Measurements from ENCODE around the gene KIFC1.
A peak's percentile ranks its signal among the peaks of the same experiment; 100 is the strongest.
"Not testable (repeated sequence)": the region's sequence is repeated elsewhere in the genome, so short reads cannot be mapped to it uniquely, and the experiment has no call there.

Gene KIFC1

GRCh38 chr6:33399881-33400280 is 8.3 kb downstream of the KIFC1 start:
- H3K27me3 ChIP-seq (ENCODE audit: low read depth, low read length); H3K36me3 ChIP-seq (ENCODE audit: control insufficient read depth in 1 of 2, insufficient read depth in 2 of 2, low read length in 2 of 2); H3K27ac ChIP-seq (ENCODE audit: low read length); H3K9me3 ChIP-seq (ENCODE audit: control insufficient read depth in 1 of 2, low read length in 2 of 2); H3K4me3 ChIP-seq (ENCODE audit: low read depth in 1 of 2, low read length in 2 of 2); H3K4me1 ChIP-seq (ENCODE audit: control insufficient read depth in 1 of 2, insufficient read depth in 2 of 2, low read length in 2 of 2): not testable (repeated sequence)

- no peaks in the 10 kb centered on the region for H3K27me3 ChIP-seq (ENCODE audit: low read depth, low read length)
- H3K4me1 ChIP-seq (ENCODE audit: control insufficient read depth in 1 of 2, insufficient read depth in 2 of 2, low read length in 2 of 2): peaks cover 0 to 3% of the 10 kb centered on the region in 2 donors
- no peak overlapping the region for H3K27ac ChIP-seq (ENCODE audit: low read length)
- H3K36me3 ChIP-seq (ENCODE audit: control insufficient read depth in 1 of 2, insufficient read depth in 2 of 2, low read length in 2 of 2): no peaks in the 10 kb centered on the region
- H3K4me3 ChIP-seq (ENCODE audit: low read depth in 1 of 2, low read length in 2 of 2): no peak overlapping the region
- no peaks in the 10 kb centered on the region for H3K9me3 ChIP-seq (ENCODE audit: control insufficient read depth in 1 of 2, low read length in 2 of 2)
These were observed 13.3 kb downstream of the KIFC1 start for GRCh38 chr6:33404884-33405283.

- no peak overlapping the region for H3K4me3 ChIP-seq (ENCODE audit: low read depth in 1 of 2, low read length in 2 of 2)
- H3K36me3 ChIP-seq (ENCODE audit: control insufficient read depth in 1 of 2, insufficient read depth in 2 of 2, low read length in 2 of 2): no peaks in the 10 kb centered on the region
- H3K4me1 ChIP-seq (ENCODE audit: control insufficient read depth in 1 of 2, insufficient read depth in 2 of 2, low read length in 2 of 2): peaks cover 0 to 3% of the 10 kb centered on the region in 2 donors
- H3K9me3 ChIP-seq (ENCODE audit: control insufficient read depth in 1 of 2, low read length in 2 of 2): no peaks in the 10 kb centered on the region
- H3K27ac ChIP-seq (ENCODE audit: low read length): no peak overlapping the region
- no peaks in the 10 kb centered on the region for H3K27me3 ChIP-seq (ENCODE audit: low read depth, low read length)
These were observed 13.8 kb downstream of the KIFC1 start for GRCh38 chr6:33405386-33405940.

GRCh38 chr6:33406126-33406525 is 14.5 kb downstream of the KIFC1 start:
- Histone ChIP-seq H3K9me3 (ENCODE audit: control insufficient read depth in 1 of 2, low read length in 2 of 2) (no peaks in the 10 kb centered on the region), H3K27me3 (ENCODE audit: low read depth, low read length) (no peaks in the 10 kb centered on the region), H3K4me1 (ENCODE audit: control insufficient read depth in 1 of 2, insufficient read depth in 2 of 2, low read length in 2 of 2) (peaks cover 0 to 3% of the 10 kb centered on the region in 2 donors), H3K36me3 (ENCODE audit: control insufficient read depth in 1 of 2, insufficient read depth in 2 of 2, low read length in 2 of 2) (no peaks in the 10 kb centered on the region), H3K27ac (ENCODE audit: low read length) (no peak overlapping the region), H3K4me3 (ENCODE audit: low read depth in 1 of 2, low read length in 2 of 2) (no peak overlapping the region)

- no peaks in the 10 kb centered on the region for H3K27me3 ChIP-seq (ENCODE audit: low read depth, low read length)
- no peaks in the 10 kb centered on the region for H3K9me3 ChIP-seq (ENCODE audit: control insufficient read depth in 1 of 2, low read length in 2 of 2)
- peaks cover 0 to 12% of the 10 kb centered on the region in 2 donors for H3K4me1 ChIP-seq (ENCODE audit: control insufficient read depth in 1 of 2, insufficient read depth in 2 of 2, low read length in 2 of 2)
- peaks cover 1 to 2% of the 10 kb centered on the region in 2 donors for H3K36me3 ChIP-seq (ENCODE audit: control insufficient read depth in 1 of 2, insufficient read depth in 2 of 2, low read length in 2 of 2)
- no peak overlapping the region for H3K27ac ChIP-seq (ENCODE audit: low read length)
- H3K4me3 ChIP-seq (ENCODE audit: low read depth in 1 of 2, low read length in 2 of 2): no peak overlapping the region
These were observed 15.6 kb downstream of the KIFC1 start for GRCh38 chr6:33407132-33407718.

- Histone ChIP-seq H3K27ac (ENCODE audit: low read length) (peak overlapping the region; percentile 80), H3K36me3 (ENCODE audit: control insufficient read depth in 1 of 2, insufficient read depth in 2 of 2, low read length in 2 of 2) (peaks cover 23 to 31% of the 10 kb centered on the region in 2 donors), H3K4me3 (ENCODE audit: low read depth in 1 of 2, low read length in 2 of 2) (peak overlapping the region; percentile 69 to 88), H3K4me1 (ENCODE audit: control insufficient read depth in 1 of 2, insufficient read depth in 2 of 2, low read length in 2 of 2) (peaks cover 3 to 25% of the 10 kb centered on the region in 2 donors), H3K9me3 (ENCODE audit: control insufficient read depth in 1 of 2, low read length in 2 of 2) (no peaks in the 10 kb centered on the region), H3K27me3 (ENCODE audit: low read depth, low read length) (no peaks in the 10 kb centered on the region)
These were observed 18.6 kb downstream of the KIFC1 start for GRCh38 chr6:33410050-33410710.

- H3K9me3 ChIP-seq (ENCODE audit: control insufficient read depth in 1 of 2, low read length in 2 of 2): no peaks in the 10 kb centered on the region
- H3K27me3 ChIP-seq (ENCODE audit: low read depth, low read length): no peaks in the 10 kb centered on the region
- H3K4me1 ChIP-seq (ENCODE audit: control insufficient read depth in 1 of 2, insufficient read depth in 2 of 2, low read length in 2 of 2): peaks cover 3 to 29% of the 10 kb centered on the region in 2 donors
- H3K36me3 ChIP-seq (ENCODE audit: control insufficient read depth in 1 of 2, insufficient read depth in 2 of 2, low read length in 2 of 2): peaks cover 29 to 39% of the 10 kb centered on the region in 2 donors
- peak within 1 kb of the TSS; percentile 88 for H3K4me3 ChIP-seq (ENCODE audit: low read depth in 1 of 2, low read length in 2 of 2)
- H3K27ac ChIP-seq (ENCODE audit: low read length): peak within 1 kb of the TSS; percentile 85
These were observed 19.3 kb downstream of the KIFC1 start, which contains the start of gene PHF1 for GRCh38 chr6:33410711-33411631. Gene PHF1 (plus strand): TSS chr6:33411014. CDS start chr6:33412264, 1,250 bp downstream.

GRCh38 chr6:33411632-33412005 is 20.0 kb downstream of the KIFC1 start:
- H3K9me3 ChIP-seq (ENCODE audit: control insufficient read depth in 1 of 2, low read length in 2 of 2): no peaks in the 10 kb centered on the region
- peaks cover 7 to 36% of the 10 kb centered on the region in 2 donors for H3K4me1 ChIP-seq (ENCODE audit: control insufficient read depth in 1 of 2, insufficient read depth in 2 of 2, low read length in 2 of 2)
- peaks cover 30 to 44% of the 10 kb centered on the region in 2 donors for H3K36me3 ChIP-seq (ENCODE audit: control insufficient read depth in 1 of 2, insufficient read depth in 2 of 2, low read length in 2 of 2)
- H3K27ac ChIP-seq (ENCODE audit: low read length): peak overlapping the region; percentile 85
- no peaks in the 10 kb centered on the region for H3K27me3 ChIP-seq (ENCODE audit: low read depth, low read length)
- peak overlapping the region; percentile 88 for H3K4me3 ChIP-seq (ENCODE audit: low read depth in 1 of 2, low read length in 2 of 2)

- peaks cover 11 to 43% of the 10 kb centered on the region in 2 donors for H3K4me1 ChIP-seq (ENCODE audit: control insufficient read depth in 1 of 2, insufficient read depth in 2 of 2, low read length in 2 of 2)
- peaks cover 30 to 50% of the 10 kb centered on the region in 2 donors for H3K36me3 ChIP-seq (ENCODE audit: control insufficient read depth in 1 of 2, insufficient read depth in 2 of 2, low read length in 2 of 2)
- H3K27me3 ChIP-seq (ENCODE audit: low read depth, low read length): no peaks in the 10 kb centered on the region
- peak overlapping the region in 1 of 2 donors; percentile 88 for H3K4me3 ChIP-seq (ENCODE audit: low read depth in 1 of 2, low read length in 2 of 2)
- no peaks in the 10 kb centered on the region for H3K9me3 ChIP-seq (ENCODE audit: control insufficient read depth in 1 of 2, low read length in 2 of 2)
- H3K27ac ChIP-seq (ENCODE audit: low read length): no peak overlapping the region
These were observed 20.8 kb downstream of the KIFC1 start for GRCh38 chr6:33412140-33413009.

- no peak overlapping the region for H3K27ac ChIP-seq (ENCODE audit: low read length)
- no peak overlapping the region for H3K4me3 ChIP-seq (ENCODE audit: low read depth in 1 of 2, low read length in 2 of 2)
- peaks cover 30 to 52% of the 10 kb centered on the region in 2 donors for H3K36me3 ChIP-seq (ENCODE audit: control insufficient read depth in 1 of 2, insufficient read depth in 2 of 2, low read length in 2 of 2)
- H3K4me1 ChIP-seq (ENCODE audit: control insufficient read depth in 1 of 2, insufficient read depth in 2 of 2, low read length in 2 of 2): peaks cover 12 to 46% of the 10 kb centered on the region in 2 donors
- no peaks in the 10 kb centered on the region for H3K27me3 ChIP-seq (ENCODE audit: low read depth, low read length)
- no peaks in the 10 kb centered on the region for H3K9me3 ChIP-seq (ENCODE audit: control insufficient read depth in 1 of 2, low read length in 2 of 2)
These were observed 21.9 kb downstream of the KIFC1 start for GRCh38 chr6:33413241-33414120.

All from muscle layer of duodenum (tissue), 2 donors.